ENCODE results near the gene DPT. TPM values are rescaled to one million over a fixed set of nuclear protein-coding genes. Genes with fewer than 3 reads are reported as not detected.

Gene DPT
- polyA plus RNA-seq, 1 of the 3 experiments (the other 2 are of a cell fraction), result 0.05 TPM

- TF ChIP-seq YY1 (IDR thresholded peaks at IDR 0.05; ENCODE audit: low read depth) (no peak), RCOR1 (IDR thresholded peaks at IDR 0.05; ENCODE audit: low read length) (no peak), MEF2A (IDR thresholded peaks at IDR 0.05; ENCODE audit: borderline replicate concordance, low read depth) (no peak), RXRA (IDR thresholded peaks at IDR 0.05; ENCODE audit: borderline replicate concordance, low read depth) (no peak), IRF3 (IDR thresholded peaks at IDR 0.05; ENCODE audit: low read depth, low read length) (no peak), FOXM1 (IDR thresholded peaks at IDR 0.05; ENCODE audit: low read depth) (no peak), TCF12 (IDR thresholded peaks at IDR 0.05) (no peak), USF2 (IDR thresholded peaks at IDR 0.05; ENCODE audit: borderline replicate concordance, low read depth, low read length) (no peak), MXI1 (IDR thresholded peaks at IDR 0.05; ENCODE audit: low read depth, low read length) (no peak), FOXJ3 (CRISPR knock-in tag; IDR thresholded peaks at IDR 0.05) (no peak), USF1 (IDR thresholded peaks at IDR 0.05; ENCODE audit: borderline replicate concordance, low read depth) (no peak), FOSL2 (IDR thresholded peaks at IDR 0.05; ENCODE audit: borderline replicate concordance, low read depth) (no peak), RFX5 (IDR thresholded peaks at IDR 0.05; ENCODE audit: low read length) (no peak), CHD2 (IDR thresholded peaks at IDR 0.05; ENCODE audit: low read length, partially characterized antibody) (no peak)
- Histone ChIP-seq H3K36me3 (replicated peaks in 1 of 2; ENCODE audit: control insufficient read depth in 1 of 2, insufficient read depth in 2 of 2, low read length in 1 of 2) (no peaks in the 10 kb centered on the region), H3F3A (replicated peaks; ENCODE audit: insufficient read depth) (no peaks in the 10 kb centered on the region), H3K9ac (no peak overlapping the region), H3K27ac (ENCODE audit: low read depth in 2 of 2, low read length in 1 of 2) (no peak overlapping the region), H3K4me3 (ENCODE audit: low read depth in 2 of 2, low read length in 1 of 2) (no peak overlapping the region), H4K20me1 (ENCODE audit: insufficient read depth) (no peaks in the 10 kb centered on the region), H3K27me3 (ENCODE audit: insufficient read depth) (no peaks in the 10 kb centered on the region), H3K79me2 (ENCODE audit: insufficient read depth) (no peaks in the 10 kb centered on the region), H3K9me2 (no peaks in the 10 kb centered on the region), H3K4me1 (ENCODE audit: control insufficient read depth in 1 of 2, insufficient read depth in 2 of 2, low read depth in 1 of 2, low read length in 1 of 2) (peaks cover 0 to 6% of the 10 kb centered on the region in 2 experiments; a peak in 2 of 4 replicates), H3K4me2 (no peak overlapping the region), H3K9me3 (no peaks in the 10 kb centered on the region), H2AFZ (ENCODE audit: low read depth) (no peak overlapping the region)
- 86% methylated on average over 7 of the region's 8 CpGs for WGBS (ENCODE audit: low lambda C conversion rate)
- ChIA-PET POLR2A (no interaction called here), CTCF (interaction anchor here (1.5 to 1.9 kb wide), 2 partner anchors 368 to 605 kb away, joined by 3 to 4 read pairs; no protein-coding TSS in a partner anchor)
- DNase-seq, result no peak
Measured at GRCh38 chr1:168742994-168743650, 14.1 kb upstream of the DPT start.

GRCh38 chr1:168742386-168742785 is 13.4 kb upstream of the DPT start:
- H3K4me2 ChIP-seq, result no peak overlapping the region
- no peaks in the 10 kb centered on the region for H3K9me2 ChIP-seq
- H3K79me2 ChIP-seq (ENCODE audit: insufficient read depth), result no peaks in the 10 kb centered on the region
- 94% methylated on average over 1 of the region's 1 CpG for WGBS (ENCODE audit: low lambda C conversion rate)
- H3K9ac ChIP-seq, result no peak overlapping the region
- H3K36me3 ChIP-seq (replicated peaks in 1 of 2; ENCODE audit: control insufficient read depth in 1 of 2, insufficient read depth in 2 of 2, low read length in 1 of 2), result no peaks in the 10 kb centered on the region
- H3F3A ChIP-seq (replicated peaks; ENCODE audit: insufficient read depth), result no peaks in the 10 kb centered on the region
- H3K27me3 ChIP-seq (ENCODE audit: insufficient read depth), result no peaks in the 10 kb centered on the region
- CTCF ChIA-PET, result interaction anchor here (1.5 to 1.9 kb wide), 2 partner anchors 369 to 606 kb away, joined by 3 to 4 read pairs; no protein-coding TSS in a partner anchor
- H2AFZ ChIP-seq (ENCODE audit: low read depth), result no peak overlapping the region
- POLR2A ChIA-PET, result no interaction called here
- no peaks in the 10 kb centered on the region for H3K9me3 ChIP-seq
- H3K27ac ChIP-seq (ENCODE audit: low read depth in 2 of 2, low read length in 1 of 2), result no peak overlapping the region
- no peaks in the 10 kb centered on the region for H4K20me1 ChIP-seq (ENCODE audit: insufficient read depth)
- H3K4me3 ChIP-seq (ENCODE audit: low read depth in 2 of 2, low read length in 1 of 2), result no peak overlapping the region
- H3K4me1 ChIP-seq (ENCODE audit: control insufficient read depth in 1 of 2, insufficient read depth in 2 of 2, low read depth in 1 of 2, low read length in 1 of 2), result peaks cover 0 to 13% of the 10 kb centered on the region in 2 experiments; a peak in 2 of 4 replicates
- DNase-seq, result no peak
- no peak for TF ChIP-seq REST (IDR thresholded peaks at IDR 0.05; ENCODE audit: low read depth, low read length)
- TF ChIP-seq CHD2 (IDR thresholded peaks at IDR 0.05; ENCODE audit: low read length, partially characterized antibody), result no peak
- no peak for TF ChIP-seq PBX3 (IDR thresholded peaks at IDR 0.05)
- no peak for TF ChIP-seq JUND (IDR thresholded peaks at IDR 0.05)
- no peak for TF ChIP-seq NFIC (IDR thresholded peaks at IDR 0.05; ENCODE audit: borderline replicate concordance)
- TF ChIP-seq TCF12 (IDR thresholded peaks at IDR 0.05), result no peak
- TF ChIP-seq USF2 (IDR thresholded peaks at IDR 0.05; ENCODE audit: borderline replicate concordance, low read depth, low read length), result no peak

Measured in SK-N-SH (cell line).